Osteocyte (in vitro differentiated cells): ENCODE data around the gene ARHGEF11. TPM values are rescaled to one million over a fixed set of nuclear protein-coding genes. Genes with fewer than 3 reads are reported as not detected.

Source experiments
- DNase-seq: peaks from one replicate; pipeline ENCODE4 v3.0.0; 2021; ENCODE audit warnings: mixed read lengths; ENCODE audit not compliant: unreplicated experiment; ENCODE audit errors: extremely low spot score
- H3K27ac Mint-ChIP-seq: one replicate; pipeline ENCODE4 v1.8.0; 2021; ENCODE audit warnings: mild to moderate bottlenecking, mixed read lengths; ENCODE audit not compliant: unreplicated experiment
- H3K27me3 Mint-ChIP-seq: one replicate; pipeline ENCODE4 v1.8.0; 2021; ENCODE audit warnings: mixed read lengths; ENCODE audit not compliant: unreplicated experiment
- H3K36me3 Mint-ChIP-seq: one replicate; pipeline ENCODE4 v1.8.0; 2021; ENCODE audit warnings: mixed read lengths; ENCODE audit not compliant: unreplicated experiment
- H3K4me1 Mint-ChIP-seq: one replicate; pipeline ENCODE4 v1.8.0; 2021; ENCODE audit warnings: mixed read lengths; ENCODE audit not compliant: unreplicated experiment
- H3K4me3 Mint-ChIP-seq: one replicate; pipeline ENCODE4 v1.8.0; 2021; ENCODE audit warnings: mild to moderate bottlenecking, moderate library complexity, mixed read lengths; ENCODE audit not compliant: unreplicated experiment
- H3K9me3 Mint-ChIP-seq: one replicate; pipeline ENCODE4 v1.8.0; 2021; ENCODE audit warnings: mixed read lengths; ENCODE audit not compliant: unreplicated experiment
- total RNA-seq: library from RNA; stranded (reverse); gene quantifications from 2 replicates; pipeline ENCODE4 v1.2.1, GENCODE V29; 2021
- TF ChIP-seq, protein P1 (sequence below): fragments of 200-600 bp; sonication (generic); IDR thresholded peaks from 2 replicates; pipeline ENCODE4 v1.5.0; 2021; ENCODE audit warnings: antibody characterized with exemption, mild to moderate bottlenecking, moderate library complexity

ARHGEF11 gene
- total RNA-seq, 1 donor from 2014 or later: 42.2 TPM

DNA sequence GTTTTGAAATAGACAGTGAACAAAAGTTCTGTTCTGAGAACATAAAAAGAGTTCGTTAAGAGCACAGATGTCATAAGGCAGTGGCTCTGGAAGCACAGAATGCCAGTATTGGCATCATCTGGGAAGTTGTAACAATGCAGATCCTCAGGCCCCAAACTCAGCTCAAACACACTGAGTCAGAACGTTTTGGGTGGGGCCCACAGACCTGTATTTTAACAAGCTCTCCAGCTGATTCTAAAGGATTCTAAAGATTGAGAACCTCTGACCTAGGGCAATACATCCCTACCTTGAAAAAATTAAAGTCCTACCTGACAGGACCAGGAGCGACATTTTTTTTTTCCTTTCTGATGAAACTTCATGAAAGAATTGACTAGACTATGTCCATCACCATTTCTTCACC, 13.2 kb downstream of the ARHGEF11 start:
- DNase-seq: no peak
- H3K9me3 Mint-ChIP-seq: no peaks in the 10 kb centered on the region
- TF ChIP-seq, protein P1, sequence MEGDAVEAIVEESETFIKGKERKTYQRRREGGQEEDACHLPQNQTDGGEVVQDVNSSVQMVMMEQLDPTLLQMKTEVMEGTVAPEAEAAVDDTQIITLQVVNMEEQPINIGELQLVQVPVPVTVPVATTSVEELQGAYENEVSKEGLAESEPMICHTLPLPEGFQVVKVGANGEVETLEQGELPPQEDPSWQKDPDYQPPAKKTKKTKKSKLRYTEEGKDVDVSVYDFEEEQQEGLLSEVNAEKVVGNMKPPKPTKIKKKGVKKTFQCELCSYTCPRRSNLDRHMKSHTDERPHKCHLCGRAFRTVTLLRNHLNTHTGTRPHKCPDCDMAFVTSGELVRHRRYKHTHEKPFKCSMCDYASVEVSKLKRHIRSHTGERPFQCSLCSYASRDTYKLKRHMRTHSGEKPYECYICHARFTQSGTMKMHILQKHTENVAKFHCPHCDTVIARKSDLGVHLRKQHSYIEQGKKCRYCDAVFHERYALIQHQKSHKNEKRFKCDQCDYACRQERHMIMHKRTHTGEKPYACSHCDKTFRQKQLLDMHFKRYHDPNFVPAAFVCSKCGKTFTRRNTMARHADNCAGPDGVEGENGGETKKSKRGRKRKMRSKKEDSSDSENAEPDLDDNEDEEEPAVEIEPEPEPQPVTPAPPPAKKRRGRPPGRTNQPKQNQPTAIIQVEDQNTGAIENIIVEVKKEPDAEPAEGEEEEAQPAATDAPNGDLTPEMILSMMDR: no peak
- peaks cover 7% of the 10 kb centered on the region for H3K36me3 Mint-ChIP-seq
- no peak overlapping the region for H3K4me3 Mint-ChIP-seq
- no peak overlapping the region for H3K27ac Mint-ChIP-seq
- H3K4me1 Mint-ChIP-seq: peaks cover 16% of the 10 kb centered on the region
- no peaks in the 10 kb centered on the region for H3K27me3 Mint-ChIP-seq

GRCh38 chr1:157030728-157031127, 14.8 kb downstream of the ARHGEF11 start:
- H3K36me3 Mint-ChIP-seq: peaks cover 7% of the 10 kb centered on the region
- no peaks in the 10 kb centered on the region for H3K9me3 Mint-ChIP-seq
- H3K4me3 Mint-ChIP-seq: no peak overlapping the region
- DNase-seq: no peak
- no peaks in the 10 kb centered on the region for H3K27me3 Mint-ChIP-seq
- TF ChIP-seq, protein P1: no peak
- no peak overlapping the region for H3K27ac Mint-ChIP-seq
- peaks cover 16% of the 10 kb centered on the region for H3K4me1 Mint-ChIP-seq

DNA sequence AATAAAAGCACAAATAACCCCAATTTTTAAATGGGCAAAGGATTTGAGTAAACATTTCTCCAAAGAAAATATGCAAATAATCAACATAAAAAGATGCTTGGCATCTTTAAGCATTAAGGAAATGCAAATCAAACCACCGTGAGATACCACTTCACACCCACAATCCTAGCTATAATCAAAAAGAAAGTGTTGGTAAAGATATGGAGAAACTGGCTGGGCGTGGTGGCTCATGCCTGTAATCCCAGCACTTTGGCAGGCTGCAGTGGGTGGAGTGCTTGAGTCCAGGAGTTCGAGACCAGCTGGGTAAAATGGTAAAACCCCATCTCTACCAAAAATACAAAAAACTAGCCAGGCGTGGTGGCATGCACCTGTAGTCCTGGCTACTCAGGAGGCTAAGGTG, 16.9 kb downstream of the ARHGEF11 start:
- Mint-ChIP-seq H3K27ac (no peak overlapping the region), H3K4me1 (peaks cover 5% of the 10 kb centered on the region), H3K9me3 (peaks cover 9% of the 10 kb centered on the region), H3K27me3 (no peaks in the 10 kb centered on the region), H3K4me3 (no peak overlapping the region), H3K36me3 (peaks cover 3% of the 10 kb centered on the region)
- DNase-seq: no peak
- TF ChIP-seq, protein P1: no peak

DNA sequence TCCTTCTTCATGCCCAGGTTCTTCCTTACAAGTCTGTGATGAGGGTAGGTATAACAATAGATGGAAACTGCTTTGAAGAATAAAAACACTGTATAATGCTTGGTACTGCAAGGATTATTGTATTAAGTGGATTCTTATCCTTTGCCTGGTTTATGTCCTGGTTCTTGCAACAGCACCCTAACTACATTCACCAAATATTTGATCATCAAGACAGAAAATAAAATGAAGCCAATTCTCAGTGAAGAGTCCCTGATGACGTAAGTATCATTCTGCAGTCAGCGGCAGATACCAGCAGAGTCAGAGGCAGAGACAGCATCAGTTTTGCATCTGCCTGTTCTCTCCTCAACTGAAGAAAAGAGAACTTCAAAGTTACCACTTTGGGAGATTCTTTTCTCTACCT, 19.7 kb downstream of the ARHGEF11 start:
- H3K36me3 Mint-ChIP-seq: peaks cover 17% of the 10 kb centered on the region
- DNase-seq: no peak
- H3K4me1 Mint-ChIP-seq: no peaks in the 10 kb centered on the region
- peaks cover 33% of the 10 kb centered on the region for H3K9me3 Mint-ChIP-seq
- H3K4me3 Mint-ChIP-seq: no peak overlapping the region
- H3K27ac Mint-ChIP-seq: no peak overlapping the region
- TF ChIP-seq, protein P1: no peak
- no peaks in the 10 kb centered on the region for H3K27me3 Mint-ChIP-seq

GRCh38 chr1:157025385-157025784, 20.2 kb downstream of the ARHGEF11 start:
- DNase-seq: no peak
- Mint-ChIP-seq H3K27ac (no peak overlapping the region), H3K27me3 (no peaks in the 10 kb centered on the region), H3K9me3 (peaks cover 38% of the 10 kb centered on the region), H3K4me1 (no peaks in the 10 kb centered on the region), H3K36me3 (peaks cover 21% of the 10 kb centered on the region), H3K4me3 (no peak overlapping the region)
- TF ChIP-seq, protein P1: no peak
